Measurements from ENCODE around the gene SIL1.

SIL1 gene

DNA sequence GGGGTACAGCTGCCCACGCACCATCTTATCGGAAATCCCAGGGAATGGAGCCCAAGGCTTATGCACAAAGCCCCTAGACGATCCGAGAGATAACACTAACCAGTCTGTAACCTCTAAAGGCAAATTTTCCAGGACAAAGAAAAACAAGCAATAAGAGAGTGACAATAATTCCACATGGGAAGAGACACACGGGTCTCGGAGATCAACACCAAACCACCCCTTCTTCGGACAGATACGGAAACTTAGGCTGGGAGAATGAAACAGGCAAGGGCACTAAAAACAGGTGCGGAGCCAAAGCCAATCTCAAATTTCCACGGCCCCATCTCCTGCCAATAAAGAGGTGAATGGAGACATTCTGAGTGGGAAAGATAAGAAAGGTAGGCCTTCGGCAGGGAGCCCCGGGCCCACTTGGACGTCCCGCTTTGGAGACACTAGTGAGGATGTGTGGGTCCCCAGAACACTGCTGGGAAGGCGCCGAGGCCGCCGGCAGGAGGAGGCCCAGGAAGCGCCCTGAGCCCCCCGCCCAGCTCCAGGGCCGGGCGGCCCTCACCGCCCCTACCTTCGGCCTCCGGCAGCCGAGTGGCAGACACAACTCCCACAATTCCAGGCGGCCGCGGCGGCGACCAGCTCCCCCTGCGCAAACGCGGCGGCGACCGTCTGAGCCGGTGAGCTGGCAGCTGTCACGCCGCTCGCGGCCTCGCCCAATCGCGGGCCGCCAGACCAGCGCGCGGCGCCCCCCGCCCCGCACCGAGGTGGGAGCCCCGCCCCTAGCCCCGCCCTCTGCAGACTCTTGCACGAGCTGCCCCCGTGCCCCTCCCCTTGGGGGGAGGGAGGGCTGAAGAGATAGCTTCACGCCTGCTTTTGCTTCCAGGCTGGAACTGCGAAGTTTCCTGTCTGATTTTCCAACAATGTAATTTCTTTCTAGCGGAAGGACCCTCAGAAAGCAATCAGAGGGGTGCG, at the start of gene SIL1:
Gene SIL1, minus strand, starts transcription at position 659 of the 960 bp plus-strand sequence. CDS start 70,525 bp downstream, outside the sequence.
- TF ChIP-seq CTCF (IDR thresholded peaks at IDR 0.05; ENCODE audit: low read depth, low read length, poor library complexity, severe bottlenecking) (no peak), EZH2phosphoT487 (IDR thresholded peaks at IDR 0.05; ENCODE audit: borderline replicate concordance, low read length) (no peak)
- peak within 1 kb of the TSS; percentile 23 for H3K27ac ChIP-seq (ENCODE audit: low read depth, low read length)
- peak within 1 kb of the TSS; percentile 91 for H3K4me2 ChIP-seq (ENCODE audit: low read length)

GRCh38 chr5:139246394-139246793, 48.2 kb upstream of the SIL1 start:
- peaks cover 2% of the 10 kb centered on the region for H3K27me3 ChIP-seq (ENCODE audit: control insufficient read depth, low read length)
- TF ChIP-seq EZH2phosphoT487 (IDR thresholded peaks at IDR 0.05; ENCODE audit: borderline replicate concordance, low read length): no peak
- no peak for TF ChIP-seq CTCF (IDR thresholded peaks at IDR 0.05; ENCODE audit: low read depth, low read length, poor library complexity, severe bottlenecking)
- no peaks in the 10 kb centered on the region for H3K79me2 ChIP-seq (ENCODE audit: control insufficient read depth, low read length)
- H4K20me1 ChIP-seq (ENCODE audit: control insufficient read depth, insufficient read depth, low read depth, low read length): no peaks in the 10 kb centered on the region
- no peaks in the 10 kb centered on the region for H3K9me2 ChIP-seq (replicated peaks; ENCODE audit: control insufficient read depth, low read length)
- H3K4me1 ChIP-seq (ENCODE audit: control insufficient read depth, low read length): no peaks in the 10 kb centered on the region
- no peaks in the 10 kb centered on the region for H3F3A ChIP-seq (ENCODE audit: control insufficient read depth, insufficient read depth)
- no peaks in the 10 kb centered on the region for H3K9me3 ChIP-seq (ENCODE audit: control insufficient read depth, insufficient read depth, low read length)
- no peaks in the 10 kb centered on the region for H3K36me3 ChIP-seq (ENCODE audit: control insufficient read depth, low read length)
- H3K27ac ChIP-seq (ENCODE audit: low read depth, low read length): no peak overlapping the region
- no peak overlapping the region for H3K4me3 ChIP-seq (ENCODE audit: low read length)
- H3K4me2 ChIP-seq (ENCODE audit: low read length): no peak overlapping the region

More for the DNA sequence above, at the start of gene SIL1:
- Histone ChIP-seq H3K9me2 (replicated peaks; ENCODE audit: control insufficient read depth, low read length) (no peaks in the 10 kb centered on the region), H3F3A (ENCODE audit: control insufficient read depth, insufficient read depth) (0 out of 2 replicates have a peak, but pooled peaks cover 3% of the 10 kb centered on the region), H3K4me1 (ENCODE audit: control insufficient read depth, low read length) (peaks cover 21% of the 10 kb centered on the region), H3K79me2 (ENCODE audit: control insufficient read depth, low read length) (peaks cover 23% of the 10 kb centered on the region), H3K4me3 (ENCODE audit: low read length) (peak within 1 kb of the TSS; percentile 91), H3K27me3 (ENCODE audit: control insufficient read depth, low read length) (no peaks in the 10 kb centered on the region), H3K9me3 (ENCODE audit: control insufficient read depth, insufficient read depth, low read length) (no peaks in the 10 kb centered on the region), H3K36me3 (ENCODE audit: control insufficient read depth, low read length) (no peaks in the 10 kb centered on the region), H4K20me1 (ENCODE audit: control insufficient read depth, insufficient read depth, low read depth, low read length) (no peaks in the 10 kb centered on the region)

- Histone ChIP-seq H3K27me3 (ENCODE audit: control insufficient read depth, low read length) (peaks cover 8% of the 10 kb centered on the region), H3K4me3 (ENCODE audit: low read length) (no peak overlapping the region), H3F3A (ENCODE audit: control insufficient read depth, insufficient read depth) (no peaks in the 10 kb centered on the region), H4K20me1 (ENCODE audit: control insufficient read depth, insufficient read depth, low read depth, low read length) (no peaks in the 10 kb centered on the region), H3K27ac (ENCODE audit: low read depth, low read length) (no peak overlapping the region), H3K79me2 (ENCODE audit: control insufficient read depth, low read length) (no peaks in the 10 kb centered on the region), H3K4me1 (ENCODE audit: control insufficient read depth, low read length) (no peaks in the 10 kb centered on the region), H3K4me2 (ENCODE audit: low read length) (no peak overlapping the region), H3K9me3 (ENCODE audit: control insufficient read depth, insufficient read depth, low read length) (no peaks in the 10 kb centered on the region), H3K9me2 (replicated peaks; ENCODE audit: control insufficient read depth, low read length) (no peaks in the 10 kb centered on the region), H3K36me3 (ENCODE audit: control insufficient read depth, low read length) (no peaks in the 10 kb centered on the region)
- no peak for TF ChIP-seq EZH2phosphoT487 (IDR thresholded peaks at IDR 0.05; ENCODE audit: borderline replicate concordance, low read length)
- no peak for TF ChIP-seq CTCF (IDR thresholded peaks at IDR 0.05; ENCODE audit: low read depth, low read length, poor library complexity, severe bottlenecking)
Measured at GRCh38 chr5:139245637-139246339, 47.6 kb upstream of the SIL1 start.
